HCEC 1CT (cell line): ENCODE data around the gene SLC38A1.

ENCODE experiments used
- DNase-seq: peaks from one replicate; pipeline ENCODE4 v3.0.0-alpha.2; 2017

SLC38A1 gene

GRCh38 chr12:46227616-46228015, 41.2 kb downstream of the SLC38A1 start:
- no peak for DNase-seq

- DNase-seq = no peak
Measured at GRCh38 chr12:46224386-46224785, 44.5 kb downstream of the SLC38A1 start.

GRCh38 chr12:46223047-46223446, 45.8 kb downstream of the SLC38A1 start:
- no peak for DNase-seq

GRCh38 chr12:46222636-46223035, 46.2 kb downstream of the SLC38A1 start:
- DNase-seq = no peak

- no peak for DNase-seq
Measured at GRCh38 chr12:46221255-46222128, 47.4 kb downstream of the SLC38A1 start.

- DNase-seq = peak; percentile 65
Measured at GRCh38 chr12:46219877-46220655, 48.8 kb downstream of the SLC38A1 start.

- no peak for DNase-seq
Measured at GRCh38 chr12:46219132-46219876, 49.5 kb downstream of the SLC38A1 start.

- DNase-seq = no peak
Measured at GRCh38 chr12:46218322-46219095, 50.3 kb downstream of the SLC38A1 start.

- no peak for DNase-seq
Measured at GRCh38 chr12:46217541-46218321, 51.1 kb downstream of the SLC38A1 start.

- no peak for DNase-seq
Measured at GRCh38 chr12:46214668-46215436, 54.0 kb downstream of the SLC38A1 start.

GRCh38 chr12:46212108-46212982, 56.5 kb downstream of the SLC38A1 start:
- no peak for DNase-seq

GRCh38 chr12:46210873-46211439, 57.9 kb downstream of the SLC38A1 start:
- DNase-seq = no peak

GRCh38 chr12:46209914-46210872, 58.6 kb downstream of the SLC38A1 start:
- DNase-seq = no peak

- DNase-seq = peak; percentile 79
Measured at GRCh38 chr12:46209170-46209569, 59.7 kb downstream of the SLC38A1 start.

- DNase-seq = no peak
Measured at GRCh38 chr12:46208370-46208769, 60.5 kb downstream of the SLC38A1 start.

GRCh38 chr12:46207644-46208043, 61.2 kb downstream of the SLC38A1 start:
- DNase-seq = no peak

- no peak for DNase-seq
Measured at GRCh38 chr12:46206471-46206870, 62.4 kb downstream of the SLC38A1 start.

GRCh38 chr12:46205294-46205693, 63.5 kb downstream of the SLC38A1 start:
- no peak for DNase-seq
